Effector CD8-positive, alpha-beta T cell (primary cell): Measurements from ENCODE around the gene BLMH.
"Not testable (repeated sequence)": the region's sequence is repeated elsewhere in the genome, so short reads cannot be mapped to it uniquely, and the experiment has no call there.

Experiments
- DNase-seq: peaks from one replicate; lab custom pipeline; 2025; lab: John Stamatoyannopoulos, UW

BLMH gene

GRCh38 chr17:30248786-30249185, 43.0 kb downstream of the BLMH start:
- DNase-seq, result no peak

DNA sequence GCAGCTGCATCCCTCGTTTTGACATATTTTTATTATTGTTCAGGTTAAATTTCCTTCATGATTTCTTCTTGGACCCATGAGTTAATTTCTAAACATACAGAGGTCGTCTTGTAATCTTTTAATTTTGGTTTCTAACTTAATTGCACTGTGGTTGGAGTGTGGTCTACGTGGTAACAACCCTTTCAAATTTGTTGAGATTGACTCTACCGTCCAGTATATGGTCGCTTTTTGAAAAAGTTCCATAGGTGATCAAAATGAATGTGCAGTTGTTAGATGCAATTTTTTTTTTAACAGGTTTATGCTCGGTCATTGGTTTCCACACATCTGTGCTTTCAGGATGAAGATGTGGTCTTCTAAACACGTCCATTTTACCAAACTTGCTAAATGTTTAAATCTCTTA, 45.3 kb downstream of the BLMH start:
- no peak for DNase-seq

- DNase-seq, result no peak
These were observed 46.8 kb downstream of the BLMH start for GRCh38 chr17:30244853-30245385.

DNA sequence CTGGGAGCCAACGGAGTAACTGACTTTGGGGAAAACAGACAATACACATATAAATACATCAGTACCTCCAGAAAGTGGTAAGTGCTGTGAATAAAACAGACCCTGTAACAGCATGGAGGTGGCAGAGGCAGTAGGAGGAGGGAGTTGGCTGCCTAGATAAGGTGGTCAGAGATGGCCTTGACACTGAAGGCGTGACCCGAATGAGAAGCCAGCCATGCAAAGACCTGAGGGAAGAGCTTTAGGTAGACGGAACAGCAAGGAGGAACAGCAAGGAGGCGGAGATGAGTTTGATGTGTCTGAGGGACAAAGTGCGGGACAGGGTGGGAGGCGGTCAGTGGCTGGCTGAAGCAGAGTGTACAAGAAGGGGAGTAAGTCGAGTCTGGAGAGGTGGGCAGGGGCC, 48.2 kb downstream of the BLMH start:
- DNase-seq, result no peak

GRCh38 chr17:30243002-30243401, 48.7 kb downstream of the BLMH start:
- no peak for DNase-seq

- no peak for DNase-seq
These were observed 50.7 kb downstream of the BLMH start for GRCh38 chr17:30241051-30241450.

DNA sequence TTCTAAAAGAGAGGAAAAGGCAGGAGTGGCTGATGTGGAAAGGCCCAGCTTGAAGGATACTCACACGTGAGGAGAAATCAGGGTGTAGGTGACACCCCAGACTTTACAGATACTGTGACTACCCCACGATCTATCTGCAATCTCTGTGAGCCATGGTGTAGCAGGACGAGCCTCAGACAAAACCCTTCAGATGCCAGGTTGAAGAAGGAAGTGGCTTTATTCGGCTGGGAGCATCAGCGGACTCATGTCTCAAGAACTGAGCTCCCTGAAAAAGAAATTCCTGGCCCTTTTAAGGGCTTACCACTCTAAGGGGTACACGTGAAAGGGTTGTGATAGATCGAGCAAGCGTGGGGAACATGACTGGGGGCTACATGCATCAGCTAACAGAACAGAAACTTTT, 51.6 kb downstream of the BLMH start:
- DNase-seq, result no peak

GRCh38 chr17:30239089-30239462, 52.7 kb downstream of the BLMH start:
- DNase-seq, result no peak

DNA sequence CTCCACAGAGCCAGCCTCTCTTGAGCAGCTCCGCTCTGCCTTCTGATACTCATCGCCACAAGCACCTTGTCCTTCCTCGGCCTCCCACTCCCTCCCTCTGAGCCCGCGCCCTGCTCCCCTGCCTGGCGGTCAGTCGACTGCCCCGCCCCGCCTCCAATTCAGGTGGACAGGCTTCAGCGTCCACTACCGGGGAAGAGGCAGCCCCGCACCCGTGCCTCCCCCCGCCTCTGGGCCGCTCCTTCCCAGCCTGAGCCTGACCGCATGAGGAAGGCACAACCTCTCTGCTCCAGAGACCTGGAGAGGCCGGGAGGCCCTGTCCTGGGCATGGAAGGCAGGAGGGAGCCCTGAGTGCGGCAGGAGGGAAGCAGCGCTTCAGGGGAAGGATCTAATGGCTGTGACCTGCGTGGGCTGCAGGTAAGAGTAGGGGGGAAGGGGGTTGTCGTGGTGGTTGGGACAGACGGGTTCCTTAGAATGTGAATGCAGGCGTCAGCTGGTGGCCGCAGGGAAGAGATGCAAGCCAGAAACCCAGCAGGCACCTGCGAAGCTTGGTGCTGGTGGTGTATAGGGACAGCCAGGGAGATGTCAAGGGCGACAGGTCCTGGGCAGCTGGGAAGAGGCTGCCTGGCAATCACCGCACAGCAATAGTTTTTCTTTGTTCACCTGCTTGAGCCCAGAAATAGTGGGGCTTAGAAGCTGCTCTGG, 53.2 kb downstream of the BLMH start:
- no peak for DNase-seq

DNA sequence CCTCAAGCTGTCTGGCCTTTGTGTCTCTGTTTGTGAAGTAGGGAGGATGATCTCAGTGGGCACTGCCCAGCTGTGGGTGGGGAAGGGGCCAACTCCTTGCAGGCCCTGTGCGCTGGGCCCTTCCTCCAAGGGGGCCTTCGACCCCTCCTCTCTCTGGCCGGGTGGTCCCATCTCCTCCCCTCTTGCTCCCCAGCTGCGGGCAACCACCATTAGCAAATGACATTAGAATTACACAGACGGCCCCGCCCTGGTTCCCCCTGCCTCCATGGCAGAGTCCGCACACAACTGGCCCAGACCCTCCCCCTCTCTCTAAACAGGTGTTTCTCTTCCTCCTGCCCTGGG, 53.8 kb downstream of the BLMH start:
- DNase-seq, result no peak

GRCh38 chr17:30237296-30238002, 54.3 kb downstream of the BLMH start:
- DNase-seq, result no peak

GRCh38 chr17:30236766-30237165, 55.0 kb downstream of the BLMH start:
- no peak for DNase-seq

DNA sequence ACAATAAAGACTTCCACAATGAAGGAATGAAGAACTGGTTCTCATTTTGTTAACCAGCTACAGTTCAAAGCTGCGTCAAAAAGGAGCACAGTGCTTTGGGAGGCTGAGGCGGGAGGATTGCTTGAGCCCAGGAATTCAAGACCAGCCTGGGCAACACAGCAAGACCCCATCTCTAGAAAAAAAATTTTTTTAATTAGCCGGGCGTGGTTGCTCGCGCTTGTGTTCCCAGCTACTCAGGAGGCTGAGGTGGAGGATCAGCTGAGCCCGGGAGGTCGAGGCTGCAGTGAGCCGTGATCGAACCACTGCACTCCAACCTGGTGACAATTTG, 55.5 kb downstream of the BLMH start:
- DNase-seq, result no peak

- no peak for DNase-seq
These were observed 56.1 kb downstream of the BLMH start, which contains the start of gene SLC6A4 for GRCh38 chr17:30235386-30236296. Gene SLC6A4 (minus strand): TSS chr17:30235697. CDS start chr17:30221958, 13,739 bp downstream.

- DNase-seq, result no peak
These were observed 56.8 kb downstream of the BLMH start for GRCh38 chr17:30234964-30235363.

GRCh38 chr17:30234296-30234695, 57.4 kb downstream of the BLMH start:
- no peak for DNase-seq

GRCh38 chr17:30232824-30233427, 58.8 kb downstream of the BLMH start:
- DNase-seq, result no peak

DNA sequence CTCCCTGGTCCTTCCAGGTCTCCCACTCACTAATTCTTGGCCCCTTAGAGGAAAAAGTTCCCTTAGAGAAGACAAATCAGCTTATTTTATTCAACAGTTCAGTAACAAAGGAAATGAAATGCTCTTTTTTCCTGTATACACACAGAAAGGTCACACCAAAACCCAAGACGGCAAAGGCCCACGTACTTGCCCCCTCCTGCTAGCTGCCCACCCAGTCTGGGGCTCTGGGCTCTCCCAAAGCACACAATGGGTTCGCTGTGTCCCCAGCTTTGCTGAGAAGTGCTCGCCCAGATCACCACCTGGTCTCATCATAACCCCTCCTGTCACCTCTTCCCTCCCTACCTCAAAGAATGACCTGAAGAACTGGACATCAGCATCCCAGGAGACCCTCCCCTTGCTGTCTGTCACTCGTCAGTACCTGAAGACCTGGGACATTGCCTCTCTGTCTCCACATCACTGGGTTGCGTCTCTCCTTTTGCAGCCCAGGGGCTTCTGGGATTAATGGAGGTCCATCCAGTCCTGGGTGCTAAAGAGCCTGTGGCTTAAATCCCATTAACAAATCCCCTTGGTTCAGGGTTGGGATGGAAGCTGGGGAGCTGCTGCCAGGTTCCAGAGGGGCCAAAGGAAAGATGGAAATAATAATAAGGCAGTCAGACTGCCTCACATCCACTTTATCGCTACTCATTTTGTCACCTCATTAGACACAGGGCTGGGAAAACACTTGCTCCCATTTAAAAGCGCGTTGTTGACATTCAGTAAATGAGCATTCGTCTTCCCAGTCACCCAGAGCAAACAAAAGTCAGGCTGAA, 59.5 kb downstream of the BLMH start:
- no peak for DNase-seq

DNA sequence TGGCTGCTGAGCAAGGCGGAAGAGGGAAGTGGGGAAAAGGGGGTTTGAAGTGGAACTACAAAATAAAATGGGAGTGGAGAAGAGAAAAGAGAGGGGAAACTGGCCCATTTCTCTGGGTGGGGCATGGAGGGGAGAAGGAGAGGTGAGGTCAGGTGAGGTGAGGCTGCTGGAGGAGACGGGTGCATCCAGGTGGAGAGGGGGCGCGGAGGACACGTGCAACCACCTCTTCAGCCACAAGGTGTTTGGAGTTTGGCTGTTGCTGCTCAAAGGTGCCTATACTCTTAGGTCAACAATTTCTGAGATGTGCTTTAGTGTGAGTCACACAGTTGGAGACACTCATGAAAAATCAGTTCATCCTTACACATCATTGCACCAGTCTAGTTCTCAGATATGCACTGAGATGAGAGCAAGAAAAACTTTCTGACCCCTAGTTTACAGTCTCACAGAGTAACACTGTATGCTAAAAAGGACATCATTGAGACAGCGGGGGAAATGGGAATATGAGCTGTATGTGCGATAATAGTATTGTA, 61.1 kb downstream of the BLMH start:
- no peak for DNase-seq

- DNase-seq, result not testable (repeated sequence)
These were observed 61.7 kb downstream of the BLMH start for GRCh38 chr17:30230009-30230408.

GRCh38 chr17:30229012-30229411, 62.7 kb downstream of the BLMH start:
- no peak for DNase-seq
